Mucosa of descending colon (tissue), 3 donors: ENCODE results near the gene NBAS. TPM values are rescaled to one million over a fixed set of nuclear protein-coding genes. Genes with fewer than 3 reads are reported as not detected.
"Not testable (repeated sequence)": the region's sequence is repeated elsewhere in the genome, so short reads cannot be mapped to it uniquely, and the experiment has no call there.

ENCODE experiments used
- ATAC-seq: fragments of 200-7000 bp; cut with Tn5 transposase; one replicate; pipeline ENCODE4 v1.9.1; 2020; ENCODE audit warnings: mild to moderate bottlenecking, moderate library complexity
- DNase-seq, 3 donors: peaks; one replicate each; pipeline ENCODE4 v3.0.0-alpha.2; 2020
- H3K36me3 ChIP-seq: fragments of 200-600 bp; one replicate; pipeline ENCODE4 v1.8.0; 2021; ENCODE audit warnings: low read depth, mild to moderate bottlenecking
- H3K4me1 ChIP-seq: fragments of 200-600 bp; one replicate; pipeline ENCODE4 v1.8.0; 2021; ENCODE audit warnings: low read depth, mild to moderate bottlenecking
- H3K4me3 ChIP-seq: fragments of 200-600 bp; one replicate; pipeline ENCODE4 v1.8.0; 2021; ENCODE audit warnings: mild to moderate bottlenecking
- H3K9me3 ChIP-seq: fragments of 200-600 bp; one replicate; pipeline ENCODE4 v1.8.0; 2021; ENCODE audit warnings: mild to moderate bottlenecking
- CTCF ChIP-seq: fragments of 200-600 bp; IDR thresholded peaks from one replicate; pipeline ENCODE4 v1.8.0; 2022; ENCODE audit warnings: antibody characterized with exemption, mild to moderate bottlenecking
- intact Hi-C, 2 donors: fragments of 100-400 bp; cut with DNase I in 1 of 2; cut with micrococcal nuclease in 1 of 2; formaldehyde crosslinking; loops; one replicate each; pipeline versions ENCODE4 v1.11.0 to v1.11.1; 2022; cut with DNase I, micrococcal nuclease
- total RNA-seq, 3 donors: library from RNA; stranded (reverse); fragmentation: NEBNext Ultra II Directional in 2 of 3; extraction: Animal tissue kit (Norgen Biotek cat#: 25700) in 2 of 3; gene quantifications; one replicate each; pipeline versions ENCODE4 v1.2.1 to v1.2.4, GENCODE V29; 2021 to 2023
- donor health status: DM: no; HTN: no; CAD: no; lungs with moderate emphysema.
- donor health status: DM: no; HTN: no; CAD: no.
- donor health status: DM: no; HTN: yes; CAD: no.

Gene NBAS
- total RNA-seq, 3 donors from 2014 or later, result 25.8 to 50.2 (median 32.8) TPM

- no peaks in the 10 kb centered on the region for H3K4me1 ChIP-seq
- intact Hi-C loops, result no loop called here
- ATAC-seq, result no peak
- no peak for DNase-seq
- H3K4me3 ChIP-seq, result no peak overlapping the region
- no peaks in the 10 kb centered on the region for H3K9me3 ChIP-seq
- no peak for TF ChIP-seq CTCF
- no peaks in the 10 kb centered on the region for H3K36me3 ChIP-seq
Observed at GRCh38 chr2:15547115-15547876, 13.8 kb downstream of the NBAS start.

DNA sequence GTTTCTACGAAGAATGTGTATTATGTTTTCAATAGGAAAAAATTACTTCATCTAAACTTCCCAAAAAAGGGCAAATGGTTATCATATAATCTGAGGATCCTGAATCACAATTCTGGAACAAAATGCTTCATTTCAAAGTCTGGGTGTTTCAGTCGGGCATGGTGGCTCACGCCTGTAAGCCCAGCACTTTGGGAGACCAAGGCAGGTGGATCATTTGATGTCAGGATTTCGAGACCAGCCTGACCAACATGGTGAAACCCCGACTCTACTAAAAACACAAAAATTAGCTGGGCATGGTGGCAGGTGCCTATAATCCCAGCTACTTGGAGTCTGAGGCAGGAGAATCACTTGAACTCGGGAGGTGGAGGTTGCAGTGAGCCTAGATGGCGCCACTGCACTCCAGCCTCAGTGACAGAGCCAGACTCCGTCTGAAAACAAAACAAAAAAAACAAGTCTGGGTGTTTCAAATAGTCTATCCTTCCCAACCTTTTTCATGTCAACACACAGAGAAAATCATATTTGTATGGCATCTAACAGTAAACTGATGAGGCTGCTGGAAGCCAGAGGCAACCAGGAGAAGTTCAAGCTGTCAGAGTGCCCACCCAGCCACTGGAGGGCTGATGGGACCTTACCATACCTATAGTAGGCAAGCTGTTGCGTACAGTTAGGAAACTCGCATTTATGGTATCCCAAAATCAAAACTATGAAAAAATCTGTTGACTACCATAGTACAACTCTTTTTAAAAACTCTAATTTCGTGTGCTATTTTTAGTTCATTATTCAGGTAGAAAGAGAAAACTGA is 14.6 kb downstream of the NBAS start:
- no peak for ATAC-seq
- H3K4me1 ChIP-seq, result no peaks in the 10 kb centered on the region
- peak in 1 of 3 donors; percentile 4 for DNase-seq
- H3K4me3 ChIP-seq, result no peak overlapping the region
- H3K9me3 ChIP-seq, result no peaks in the 10 kb centered on the region
- no peaks in the 10 kb centered on the region for H3K36me3 ChIP-seq
- intact Hi-C loops, result no loop called here
- no peak for TF ChIP-seq CTCF

GRCh38 chr2:15544227-15544626 is 16.9 kb downstream of the NBAS start:
- ATAC-seq (no peak), DNase-seq (no peak)
- no peaks in the 10 kb centered on the region for H3K36me3 ChIP-seq
- no peak for TF ChIP-seq CTCF
- intact Hi-C loops, result no loop called here
- H3K4me3 ChIP-seq, result no peak overlapping the region
- no peaks in the 10 kb centered on the region for H3K9me3 ChIP-seq
- no peaks in the 10 kb centered on the region for H3K4me1 ChIP-seq

DNA sequence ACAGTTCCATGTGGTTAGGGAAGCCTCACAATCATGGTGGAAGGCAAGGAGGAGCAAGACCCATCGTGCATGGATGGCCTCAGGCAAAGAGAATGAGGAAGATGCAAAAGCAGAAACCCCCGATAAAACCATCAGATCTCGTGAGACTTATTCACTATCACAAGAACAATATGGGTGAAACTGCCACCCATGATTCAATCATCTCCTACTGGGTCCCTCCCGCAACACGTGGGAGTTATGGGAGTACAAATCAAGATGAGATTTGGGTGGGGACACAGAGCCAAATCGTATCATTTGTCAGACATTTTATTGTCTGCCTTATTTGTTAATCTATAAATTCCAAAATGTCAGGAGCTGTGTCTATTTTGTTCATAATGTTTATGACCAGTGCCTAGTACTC is 17.6 kb downstream of the NBAS start:
- no peaks in the 10 kb centered on the region for H3K9me3 ChIP-seq
- ATAC-seq (no peak), DNase-seq (no peak)
- intact Hi-C loops, result no loop called here
- no peaks in the 10 kb centered on the region for H3K36me3 ChIP-seq
- no peaks in the 10 kb centered on the region for H3K4me1 ChIP-seq
- H3K4me3 ChIP-seq, result no peak overlapping the region
- TF ChIP-seq CTCF, result no peak

GRCh38 chr2:15543053-15543452 is 18.1 kb downstream of the NBAS start:
- Histone ChIP-seq H3K36me3 (no peaks in the 10 kb centered on the region), H3K9me3 (no peaks in the 10 kb centered on the region), H3K4me1 (no peaks in the 10 kb centered on the region), H3K4me3 (no peak overlapping the region)
- no peak for TF ChIP-seq CTCF
- ATAC-seq (no peak), DNase-seq (no peak)
- intact Hi-C loops, result no loop called here

DNA sequence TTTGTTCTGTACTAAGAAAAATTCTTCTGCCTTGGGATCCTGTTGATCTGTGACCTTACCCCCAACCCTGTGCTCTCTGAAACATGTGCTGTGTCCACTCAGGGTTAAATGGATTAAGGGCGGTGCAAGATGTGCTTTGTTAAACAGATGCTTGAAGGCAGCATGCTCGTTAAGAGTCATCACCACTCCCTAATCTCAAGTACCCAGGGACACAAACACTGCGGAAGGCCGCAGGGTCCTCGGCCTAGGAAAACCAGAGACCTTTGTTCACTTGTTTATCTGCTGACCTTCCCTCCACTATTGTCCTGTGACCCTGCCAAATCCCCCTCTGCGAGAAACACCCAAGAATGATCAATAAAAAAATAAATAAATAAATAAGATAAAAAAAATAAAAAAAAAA is 18.9 kb downstream of the NBAS start:
- DNase-seq, H3K36me3 ChIP-seq, H3K4me3 ChIP-seq, H3K4me1 ChIP-seq, ATAC-seq, intact Hi-C loops, H3K9me3 ChIP-seq: not testable (repeated sequence)

- H3K9me3 ChIP-seq, DNase-seq, intact Hi-C loops, H3K4me1 ChIP-seq, H3K36me3 ChIP-seq, ATAC-seq, H3K4me3 ChIP-seq: not testable (repeated sequence)
Observed at GRCh38 chr2:15540523-15540922, 20.6 kb downstream of the NBAS start.
